GM12878 (cell line): Measurements from ENCODE around the gene OPCML. TPM values are rescaled to one million over a fixed set of nuclear protein-coding genes. Genes with fewer than 3 reads are reported as not detected.

Experiments
- ATAC-seq: fragments of 200-7000 bp; cut with Tn5 transposase; 3 replicates; pipeline ENCODE4 v1.9.1; 2020; ENCODE audit warnings: mild to moderate bottlenecking, moderate library complexity
- BruUV-seq: library from RNA; stranded (reverse); fragments of 400-500 nt; replicated peaks from 2 replicates; lab custom pipeline; 2021; lab: Mats Ljungman, UMichigan
- CTCF ChIA-PET: fragments of 300-600 bp; sonication (Branson Sonifier 250); formaldehyde crosslinking; extraction: SDS; loops from one replicate; lab custom pipeline; 2021; ENCODE audit warnings: inconsistent platforms; lab: Yijun Ruan, JAX
- POLR2A ChIA-PET: fragments of 350-600 bp; formaldehyde crosslinking; extraction: SDS; loops from one replicate; lab custom pipeline; 2021; ENCODE audit warnings: inconsistent platforms; lab: Charles Lee
- RAD21 ChIA-PET: fragments of 300-600 bp; sonication (Branson Sonifier 250); formaldehyde crosslinking; loops from one replicate; lab custom pipeline; 2023; ENCODE audit warnings: antibody characterized with exemption; ENCODE audit not compliant: unreplicated experiment; lab: Charles Lee
- SMC1A ChIA-PET: fragments of 300-600 bp; sonication (Branson Sonifier 250); formaldehyde crosslinking; loops from one replicate; lab custom pipeline; 2023; ENCODE audit not compliant: unreplicated experiment, uncharacterized antibody; lab: Charles Lee
- DNase-seq: peaks from one replicate; pipeline ENCODE4 v3.0.0-alpha.2; 2011; ENCODE audit warnings: low read depth, low spot score
- FAIRE-seq: peaks from 3 replicates; lab custom pipeline; 2011; peaks lifted over from hg19 to GRCh38; lab: Jason Lieb, UNC
- H2AFZ ChIP-seq: 2 replicates; pipeline ENCODE4 v1.6.0; 2011; ENCODE audit warnings: low read depth, low read length, control low read depth; ENCODE audit not compliant: control insufficient read depth
- H3K27ac ChIP-seq: 2 replicates; pipeline ENCODE4 v1.5.1; 2011; ENCODE audit warnings: control low read depth; ENCODE audit not compliant: control insufficient read depth, insufficient read depth
- H3K27me3 ChIP-seq, 2 experiments: replicated peaks in 1 of 2; 2 replicates each; pipeline versions ENCODE4 v1.6.0 to v1.6.1; 2011; ENCODE audit warnings: low read length in 1 of 2; ENCODE audit not compliant: control insufficient read depth in 2 of 2, insufficient read depth in 2 of 2
- H3K36me3 ChIP-seq, 2 experiments: 2 replicates each; pipeline ENCODE4 v1.5.1; 2011; ENCODE audit warnings: low read length in 1 of 2; ENCODE audit not compliant: control insufficient read depth in 2 of 2, insufficient read depth in 2 of 2
- H3K4me1 ChIP-seq: 2 replicates; pipeline ENCODE4 v1.6.1; 2011; ENCODE audit warnings: mild to moderate bottlenecking, low read length, moderate library complexity, mixed read lengths; ENCODE audit not compliant: control insufficient read depth, insufficient read depth
- H3K4me2 ChIP-seq: 2 replicates; pipeline ENCODE4 v1.6.0; 2011; ENCODE audit warnings: control low read depth; ENCODE audit not compliant: control insufficient read depth, insufficient read depth
- H3K4me3 ChIP-seq: fragments of 200-600 bp; sonication (generic); 2 replicates; pipeline ENCODE4 v1.5.1; 2016
- H3K79me2 ChIP-seq: 2 replicates; pipeline ENCODE4 v1.6.0; 2011; ENCODE audit warnings: low read length; ENCODE audit not compliant: control insufficient read depth, insufficient read depth
- H3K9ac ChIP-seq: 2 replicates; pipeline ENCODE4 v1.8.0; 2011; ENCODE audit warnings: low read length, control low read depth, mixed read lengths; ENCODE audit not compliant: control insufficient read depth, insufficient read depth
- H3K9me3 ChIP-seq: replicated peaks from 3 replicates; pipeline ENCODE4 v1.5.1; 2011; ENCODE audit warnings: mild to moderate bottlenecking, low read length; ENCODE audit not compliant: control insufficient read depth, insufficient read depth
- H4K20me1 ChIP-seq: 2 replicates; pipeline ENCODE4 v1.6.0; 2011; ENCODE audit not compliant: control insufficient read depth, insufficient read depth
- ATF3 ChIP-seq: IDR thresholded peaks from 2 replicates; pipeline ENCODE4 v1.6.1; 2011; ENCODE audit warnings: low read depth, mild to moderate bottlenecking, low read length, moderate library complexity, borderline replicate concordance; ENCODE audit errors: extremely low read depth
- CUX1 ChIP-seq: IDR thresholded peaks from 2 replicates; pipeline ENCODE4 v1.6.1; 2012; ENCODE audit warnings: improper control_type of control experiment, low read depth, low read length; ENCODE audit not compliant: insufficient replicate concordance
- HSF1 ChIP-seq: fragments of 150-350 bp; IDR thresholded peaks from 2 replicates; pipeline ENCODE4 v1.6.1; 2014; ENCODE audit warnings: mild to moderate bottlenecking, low read depth, low read length
- TCF3 ChIP-seq: IDR thresholded peaks from 2 replicates; pipeline ENCODE4 v1.6.1; 2012; ENCODE audit warnings: low read depth, mild to moderate bottlenecking, low read length, borderline replicate concordance; ENCODE audit not compliant: insufficient read depth
- ZNF592 ChIP-seq: fragments of 450-650 bp; IDR thresholded peaks from 2 replicates; pipeline ENCODE4 v1.6.1; 2017; ENCODE audit warnings: mild to moderate bottlenecking, moderate library complexity
- WGBS: methylation state at CpG from one replicate; pipeline ENCODE4 v1.1.6; 2016; ENCODE audit warnings: low lambda C conversion rate; ENCODE audit not compliant: insufficient replicate concordance, insufficient coverage; ENCODE audit errors: missing lambda C conversion rate; 5-methylcytosine and 5-hydroxymethylcytosine counted together
- in situ Hi-C: fragments of 300-500 bp; cut with MboI; formaldehyde crosslinking; loops from 9 replicates; pipeline ENCODE4 v1.14.3; 2018; ENCODE audit warnings: mixed read lengths
- intact Hi-C: fragments of 100-400 bp; cut with micrococcal nuclease; formaldehyde crosslinking; loops from one replicate; pipeline ENCODE4 v1.14.2; 2022; ENCODE audit not compliant: unreplicated experiment
- polyA plus RNA-seq, 11 experiments: library from polyadenylated mRNA; depleted of rRNA in 4 of 11; unstranded in 6 of 11; stranded (reverse) in 5 of 11; fragments of >200 nt; fragmentation: Nextera tagmentation in 4 of 11; fragmentation: Illumina TruSeq in 1 of 11; extraction: Ambion mirVana in 4 of 11; extraction: Trizol in 1 of 11; gene quantifications; 1 replicate in 1 of 11; 2 replicates in 10 of 11; pipeline versions ENCODE4 v1.2.1 to v1.2.3, GENCODE V29; 2011 to 2016; ENCODE audit warnings: inconsistent platforms in 2 of 11, missing spikeins in 2 of 11, low read depth in 1 of 11
- total RNA-seq, 4 experiments: library from RNA; depleted of rRNA in 3 of 4; stranded (reverse); fragments of >200 nt in 3 of 4; fragmentation: Illumina TruSeq in 1 of 4; extraction: Trizol in 1 of 4; gene quantifications; 2 replicates each; pipeline versions ENCODE4 v1.2.1 to v1.2.3, GENCODE V29; 2013 to 2021

Gene OPCML
- total and polyA plus RNA-seq, 10 of the 15 experiments (the other 5 are each of a cell fraction or from before 2014, with no cell fraction given): 0.84 TPM; not detected in 9

GRCh38 chr11:132809070-132809469 lies 723.2 kb downstream of the OPCML start:
- BruUV-seq: no TSS peak
- H2AFZ ChIP-seq: no peak overlapping the region
- FAIRE-seq (no peak), ATAC-seq (no peak)
- RAD21 ChIA-PET: no interaction called here
- SMC1A ChIA-PET: interaction anchor here (1.4 kb wide), 1 partner anchor 14 kb away, joined by 4 read pairs; no protein-coding TSS in a partner anchor
- POLR2A ChIA-PET: no interaction called here
- H3K4me2 ChIP-seq: no peak overlapping the region
- no peaks in the 10 kb centered on the region for H3K4me1 ChIP-seq
- no peaks in the 10 kb centered on the region; a peak in 1 of 4 replicates for H3K27me3 ChIP-seq
- no peak for TF ChIP-seq ATF3
- no peak for TF ChIP-seq CUX1
- no peak for TF ChIP-seq ZNF592
- no peak for TF ChIP-seq HSF1
- no peak for TF ChIP-seq TCF3
- TF ChIP-seq, all 136 proteins: peak for 0
- H3K9me3 ChIP-seq: no peaks in the 10 kb centered on the region
- H3K36me3 ChIP-seq: no peaks in the 10 kb centered on the region
- H3K9ac ChIP-seq: no peak overlapping the region
- H3K4me3 ChIP-seq: no peak overlapping the region
- no peak for DNase-seq
- no peak overlapping the region for H3K27ac ChIP-seq
- no peaks in the 10 kb centered on the region for H3K79me2 ChIP-seq
- WGBS: 28% methylated on average over 6 of the region's 6 CpGs
- intact Hi-C loops: no loop called here
- CTCF ChIA-PET: no interaction called here
- in situ Hi-C loops: no loop called here
- H4K20me1 ChIP-seq: no peaks in the 10 kb centered on the region
